K562 (cell line): ENCODE measurements around the gene GRIN2D. TPM values are rescaled to one million over a fixed set of nuclear protein-coding genes. Genes with fewer than 3 reads are reported as not detected.

Experiments used
- CBX2 ChIP-seq: fragments of 200-600 bp; sonication (generic); IDR thresholded peaks from one replicate; pipeline ENCODE4 v1.6.1; 2012; ENCODE audit warnings: mild to moderate bottlenecking, low read length, inconsistent platforms; ENCODE audit not compliant: insufficient read depth, poor library complexity, severe bottlenecking
- CXXC5 ChIP-seq: fragments of 250-450 bp; sonication (Bioruptor Pico); IDR thresholded peaks from 2 replicates; pipeline ENCODE4 v1.8.0; 2022; ENCODE audit warnings: inconsistent platforms, mild to moderate bottlenecking, moderate library complexity
- ETS2 ChIP-seq: IDR thresholded peaks from 2 replicates; pipeline ENCODE4 v1.6.1; 2016; ENCODE audit warnings: borderline replicate concordance, missing genetic modification characterization, mild to moderate bottlenecking, moderate library complexity, missing compliant biosample characterization; ENCODE audit not compliant: poor library complexity, severe bottlenecking
- GABPB1 ChIP-seq: sonication (generic); formaldehyde crosslinking; IDR thresholded peaks from 2 replicates; pipeline ENCODE4 v1.8.0; 2022; ENCODE audit warnings: mild to moderate bottlenecking, missing genetic modification reagents
- HDAC6 ChIP-seq: IDR thresholded peaks from 2 replicates; pipeline ENCODE4 v1.6.1; 2012; ENCODE audit warnings: low read depth, mild to moderate bottlenecking, control low read depth, inconsistent platforms, low read length, moderate library complexity
- RBM34 ChIP-seq: fragments of 200-400 bp; formaldehyde crosslinking; IDR thresholded peaks from 2 replicates; pipeline ENCODE4 v1.6.1; 2018; ENCODE audit warnings: low read length, borderline replicate concordance; ENCODE audit not compliant: insufficient read depth
- RFX1 ChIP-seq: fragments of 450-650 bp; IDR thresholded peaks from 2 replicates; pipeline ENCODE4 v1.6.1; 2016; ENCODE audit warnings: mild to moderate bottlenecking, moderate library complexity
- SIX5 ChIP-seq, 2 experiments: IDR thresholded peaks; 2 replicates each; pipeline ENCODE4 v1.6.1; 2011; ENCODE audit warnings: low read length in 2 of 2, borderline replicate concordance in 1 of 2, low read depth in 1 of 2, mild to moderate bottlenecking in 1 of 2, moderate library complexity in 1 of 2; ENCODE audit not compliant: insufficient read depth in 1 of 2
- TFAP4 ChIP-seq: sonication (generic); formaldehyde crosslinking; IDR thresholded peaks from 2 replicates; pipeline ENCODE4 v1.8.0; 2022; ENCODE audit warnings: missing genetic modification reagents, mild to moderate bottlenecking, moderate library complexity, borderline replicate concordance
- TSC22D4 ChIP-seq: fragments of 450-650 bp; IDR thresholded peaks from 2 replicates; pipeline ENCODE4 v1.6.1; 2016; ENCODE audit warnings: missing genetic modification characterization, missing biosample characterization, control low read depth
- ZBED1 ChIP-seq: IDR thresholded peaks from 2 replicates; pipeline ENCODE4 v1.6.1; 2014
- ZBTB34 ChIP-seq: fragments of 250-450 bp; sonication (Bioruptor Pico); IDR thresholded peaks from 2 replicates; pipeline ENCODE4 v1.8.0; 2021; ENCODE audit warnings: mild to moderate bottlenecking, moderate library complexity
- ZNF282 ChIP-seq: sonication (generic); formaldehyde crosslinking; IDR thresholded peaks from 2 replicates; pipeline ENCODE4 v1.8.1; 2023; ENCODE audit warnings: missing genetic modification reagents
- ZNF41 ChIP-seq: fragments of 250-450 bp; sonication (Bioruptor Pico); conservative IDR thresholded peaks from 2 replicates; pipeline ENCODE4 v1.4.0; 2020; ENCODE audit warnings: mild to moderate bottlenecking
- ZNF444 ChIP-seq: fragments of 250-450 bp; sonication (Bioruptor Pico); IDR thresholded peaks from 2 replicates; pipeline ENCODE4 v1.4.0; 2020; ENCODE audit warnings: mild to moderate bottlenecking, moderate library complexity
- polyA plus RNA-seq, 8 experiments: library from polyadenylated mRNA; depleted of rRNA in 4 of 8; stranded (reverse) in 5 of 8; unstranded in 3 of 8; fragments of >200 nt; fragmentation: Nextera tagmentation in 2 of 8; fragmentation: Illumina TruSeq in 1 of 8; extraction: Ambion mirVana in 2 of 8; extraction: Trizol in 1 of 8; gene quantifications; 2 replicates each; pipeline versions ENCODE4 v1.2.1 to v1.2.3, GENCODE V29; 2011 to 2014; ENCODE audit warnings: inconsistent platforms in 1 of 8, missing spikeins in 1 of 8
- total RNA-seq, 7 experiments: library from RNA; depleted of rRNA in 6 of 7; stranded (reverse); fragments of >200 nt in 6 of 7; fragmentation: Illumina TruSeq in 2 of 7; extraction: Trizol in 2 of 7; gene quantifications; 2 replicates each; pipeline versions ENCODE4 v1.2.1 to v1.2.3, GENCODE V29; 2011 to 2021; ENCODE audit warnings: low replicate concordance in 1 of 7
- TF ChIP-seq, protein P1 (sequence below): fragments of 450-650 bp; IDR thresholded peaks from 2 replicates; pipeline ENCODE4 v1.6.1; 2017; ENCODE audit warnings: antibody characterized with exemption
- TF ChIP-seq, protein P2 (sequence below), 2 experiments: fragments of 150-350 bp in 1 of 2; IDR thresholded peaks; 2 replicates each; pipeline ENCODE4 v1.6.1; 2012 to 2016; ENCODE audit warnings: low read depth in 2 of 2, low read length in 2 of 2, mild to moderate bottlenecking in 1 of 2, moderate library complexity in 1 of 2
- TF ChIP-seq, protein P3 (sequence below): fragments of 450-650 bp; IDR thresholded peaks from 2 replicates; pipeline ENCODE4 v1.6.1; 2016

GRIN2D gene
- total and polyA plus RNA-seq, 9 of the 15 experiments (the other 6 are each of a cell fraction or from before 2014, with no cell fraction given), result 0.32 to 31.5 (median 1.8) TPM

GRCh38 chr19:48418317-48419064 lies 25.0 kb downstream of the GRIN2D start (continued):
- TF ChIP-seq, protein P1, sequence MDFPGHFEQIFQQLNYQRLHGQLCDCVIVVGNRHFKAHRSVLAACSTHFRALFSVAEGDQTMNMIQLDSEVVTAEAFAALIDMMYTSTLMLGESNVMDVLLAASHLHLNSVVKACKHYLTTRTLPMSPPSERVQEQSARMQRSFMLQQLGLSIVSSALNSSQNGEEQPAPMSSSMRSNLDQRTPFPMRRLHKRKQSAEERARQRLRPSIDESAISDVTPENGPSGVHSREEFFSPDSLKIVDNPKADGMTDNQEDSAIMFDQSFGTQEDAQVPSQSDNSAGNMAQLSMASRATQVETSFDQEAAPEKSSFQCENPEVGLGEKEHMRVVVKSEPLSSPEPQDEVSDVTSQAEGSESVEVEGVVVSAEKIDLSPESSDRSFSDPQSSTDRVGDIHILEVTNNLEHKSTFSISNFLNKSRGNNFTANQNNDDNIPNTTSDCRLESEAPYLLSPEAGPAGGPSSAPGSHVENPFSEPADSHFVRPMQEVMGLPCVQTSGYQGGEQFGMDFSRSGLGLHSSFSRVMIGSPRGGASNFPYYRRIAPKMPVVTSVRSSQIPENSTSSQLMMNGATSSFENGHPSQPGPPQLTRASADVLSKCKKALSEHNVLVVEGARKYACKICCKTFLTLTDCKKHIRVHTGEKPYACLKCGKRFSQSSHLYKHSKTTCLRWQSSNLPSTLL, result no peak
- TF ChIP-seq TSC22D4 (tag) (no peak), ETS2 (tag) (no peak), ZNF282 (CRISPR knock-in tag) (no peak), TFAP4 (CRISPR knock-in tag) (peak; percentile 33; the same call in 1 of the 2 replicates), HDAC6 (no peak), RBM34 (no peak), RFX1 (no peak), SIX5 (IDR thresholded peaks at IDR 0.05; ENCODE audit: borderline replicate concordance in 1 of 2, insufficient read depth in 1 of 2, low read depth in 1 of 2, low read length in 2 of 2) (no peak), ZBTB34 (CRISPR knock-in tag) (no peak), GABPB1 (no peak), ZNF41 (CRISPR knock-in tag) (no peak), ZBED1 (no peak), ZNF444 (CRISPR knock-in tag) (no peak), CXXC5 (CRISPR knock-in tag) (no peak), CBX2 (no peak)
- TF ChIP-seq, protein P2, sequence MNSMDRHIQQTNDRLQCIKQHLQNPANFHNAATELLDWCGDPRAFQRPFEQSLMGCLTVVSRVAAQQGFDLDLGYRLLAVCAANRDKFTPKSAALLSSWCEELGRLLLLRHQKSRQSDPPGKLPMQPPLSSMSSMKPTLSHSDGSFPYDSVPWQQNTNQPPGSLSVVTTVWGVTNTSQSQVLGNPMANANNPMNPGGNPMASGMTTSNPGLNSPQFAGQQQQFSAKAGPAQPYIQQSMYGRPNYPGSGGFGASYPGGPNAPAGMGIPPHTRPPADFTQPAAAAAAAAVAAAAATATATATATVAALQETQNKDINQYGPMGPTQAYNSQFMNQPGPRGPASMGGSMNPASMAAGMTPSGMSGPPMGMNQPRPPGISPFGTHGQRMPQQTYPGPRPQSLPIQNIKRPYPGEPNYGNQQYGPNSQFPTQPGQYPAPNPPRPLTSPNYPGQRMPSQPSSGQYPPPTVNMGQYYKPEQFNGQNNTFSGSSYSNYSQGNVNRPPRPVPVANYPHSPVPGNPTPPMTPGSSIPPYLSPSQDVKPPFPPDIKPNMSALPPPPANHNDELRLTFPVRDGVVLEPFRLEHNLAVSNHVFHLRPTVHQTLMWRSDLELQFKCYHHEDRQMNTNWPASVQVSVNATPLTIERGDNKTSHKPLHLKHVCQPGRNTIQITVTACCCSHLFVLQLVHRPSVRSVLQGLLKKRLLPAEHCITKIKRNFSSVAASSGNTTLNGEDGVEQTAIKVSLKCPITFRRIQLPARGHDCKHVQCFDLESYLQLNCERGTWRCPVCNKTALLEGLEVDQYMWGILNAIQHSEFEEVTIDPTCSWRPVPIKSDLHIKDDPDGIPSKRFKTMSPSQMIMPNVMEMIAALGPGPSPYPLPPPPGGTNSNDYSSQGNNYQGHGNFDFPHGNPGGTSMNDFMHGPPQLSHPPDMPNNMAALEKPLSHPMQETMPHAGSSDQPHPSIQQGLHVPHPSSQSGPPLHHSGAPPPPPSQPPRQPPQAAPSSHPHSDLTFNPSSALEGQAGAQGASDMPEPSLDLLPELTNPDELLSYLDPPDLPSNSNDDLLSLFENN (IDR thresholded peaks at IDR 0.05; ENCODE audit: low read depth in 2 of 2, low read length in 2 of 2), result no peak
- TF ChIP-seq, protein P3, sequence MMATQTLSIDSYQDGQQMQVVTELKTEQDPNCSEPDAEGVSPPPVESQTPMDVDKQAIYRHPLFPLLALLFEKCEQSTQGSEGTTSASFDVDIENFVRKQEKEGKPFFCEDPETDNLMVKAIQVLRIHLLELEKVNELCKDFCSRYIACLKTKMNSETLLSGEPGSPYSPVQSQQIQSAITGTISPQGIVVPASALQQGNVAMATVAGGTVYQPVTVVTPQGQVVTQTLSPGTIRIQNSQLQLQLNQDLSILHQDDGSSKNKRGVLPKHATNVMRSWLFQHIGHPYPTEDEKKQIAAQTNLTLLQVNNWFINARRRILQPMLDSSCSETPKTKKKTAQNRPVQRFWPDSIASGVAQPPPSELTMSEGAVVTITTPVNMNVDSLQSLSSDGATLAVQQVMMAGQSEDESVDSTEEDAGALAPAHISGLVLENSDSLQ, result peak; percentile 89
